IPS-NIHi7 (cell line): ENCODE measurements around the gene ZCCHC14.
A peak's percentile ranks its signal among the peaks of the same experiment; 100 is the strongest.
"Not testable (repeated sequence)": the region's sequence is repeated elsewhere in the genome, so short reads cannot be mapped to it uniquely, and the experiment has no call there.

Source experiments
- DNase-seq: peaks from one replicate; pipeline ENCODE4 v3.0.0; 2012; ENCODE audit warnings: mixed read lengths; ENCODE audit errors: extremely low spot score

ZCCHC14 gene

GRCh38 chr16:87477209-87477981, 15.4 kb downstream of the ZCCHC14 start:
- not testable (repeated sequence) for DNase-seq

DNA sequence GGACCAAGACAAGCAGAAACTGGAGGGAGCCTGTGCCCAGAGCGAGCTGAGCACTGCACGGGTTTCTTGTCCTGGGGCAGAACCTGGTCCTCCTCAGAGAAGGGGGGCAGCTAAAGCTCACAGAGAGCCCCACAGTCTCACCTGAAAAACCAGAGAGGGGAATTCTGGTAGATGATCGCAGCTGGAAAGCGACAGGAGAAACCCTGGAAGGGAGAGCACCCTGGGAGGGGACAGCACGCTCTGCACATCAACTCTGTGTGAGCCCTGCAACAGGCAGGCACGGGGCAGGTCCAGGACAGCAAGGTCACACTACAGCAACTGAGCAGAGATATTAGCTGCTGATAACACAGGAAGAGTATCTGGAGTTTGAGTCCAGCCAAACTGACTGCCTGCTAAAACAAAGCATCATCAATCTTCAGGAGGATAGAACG, 18.2 kb downstream of the ZCCHC14 start:
- no peak for DNase-seq

GRCh38 chr16:87474017-87474416, 18.8 kb downstream of the ZCCHC14 start:
- no peak for DNase-seq

- no peak for DNase-seq
Observed at GRCh38 chr16:87472935-87473334, 19.9 kb downstream of the ZCCHC14 start.

DNA sequence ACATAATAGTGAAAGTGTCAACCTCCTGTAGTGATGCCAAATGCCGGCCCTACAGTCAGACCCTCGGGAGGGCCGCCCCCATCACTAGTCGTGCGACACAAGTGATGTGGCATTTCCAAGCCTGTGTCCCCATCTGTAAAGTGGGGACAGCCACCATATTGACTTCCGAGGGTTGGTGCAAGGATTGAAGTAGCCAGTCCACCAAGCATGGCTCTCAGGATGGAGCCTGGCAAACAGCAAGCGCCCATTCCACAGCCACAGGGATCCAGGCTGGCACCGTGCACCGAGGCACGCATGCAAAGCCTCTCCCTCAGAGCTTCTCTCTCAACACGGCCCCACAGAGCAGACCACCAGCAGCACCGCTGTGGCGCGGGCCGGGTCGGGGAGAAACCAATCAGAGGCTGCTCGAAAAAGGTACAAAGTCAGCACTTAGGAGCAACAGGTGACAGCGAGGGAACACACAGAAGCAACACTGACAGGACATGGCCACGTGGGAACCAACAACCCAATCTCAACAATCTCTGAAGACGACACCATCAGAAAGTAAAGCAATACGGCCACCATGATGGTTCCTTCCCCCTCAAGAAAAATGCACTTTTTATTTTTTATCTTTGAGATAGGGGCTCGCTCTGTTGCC, 20.6 kb downstream of the ZCCHC14 start:
- DNase-seq = no peak

DNA sequence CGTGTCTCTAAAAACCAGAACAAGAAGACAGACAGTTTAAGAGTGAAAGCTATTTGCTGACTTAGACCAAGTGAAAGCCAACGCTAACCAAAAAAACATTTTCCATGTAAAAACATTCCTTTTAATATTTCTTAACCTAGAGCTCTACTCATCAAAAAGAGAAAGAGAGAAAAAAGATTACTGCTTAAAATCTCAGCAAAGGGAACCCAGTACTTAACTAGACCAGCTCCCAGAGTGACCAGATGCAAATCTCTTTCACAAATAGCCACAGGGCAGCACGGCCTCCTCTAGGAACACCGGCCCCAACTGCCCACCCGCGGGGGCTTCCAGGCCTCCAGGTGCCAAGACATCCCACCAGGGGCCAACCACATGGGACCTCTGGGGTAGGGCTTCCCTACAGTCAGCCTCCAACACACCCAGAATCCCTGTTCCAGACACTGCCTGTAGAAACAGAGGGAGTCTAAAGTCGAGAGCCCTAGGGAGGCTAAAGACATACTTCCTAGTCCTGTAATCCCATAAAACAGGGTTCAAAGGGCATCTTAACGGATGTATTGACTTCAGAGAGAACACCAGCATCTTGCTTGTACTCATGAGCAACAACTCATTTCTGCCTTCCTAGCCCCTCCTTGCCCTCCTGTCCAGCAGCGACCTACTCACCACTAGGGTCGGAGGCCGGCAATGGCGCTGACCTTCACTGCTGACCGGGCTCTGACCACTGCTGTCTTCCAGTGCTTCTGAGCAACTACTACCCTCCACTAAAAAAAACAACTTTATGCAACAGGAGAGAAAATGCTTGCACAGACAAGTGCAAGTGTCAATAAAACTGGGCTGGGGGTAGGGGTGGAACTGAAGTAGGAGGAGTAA, 21.3 kb downstream of the ZCCHC14 start:
- no peak for DNase-seq

DNA sequence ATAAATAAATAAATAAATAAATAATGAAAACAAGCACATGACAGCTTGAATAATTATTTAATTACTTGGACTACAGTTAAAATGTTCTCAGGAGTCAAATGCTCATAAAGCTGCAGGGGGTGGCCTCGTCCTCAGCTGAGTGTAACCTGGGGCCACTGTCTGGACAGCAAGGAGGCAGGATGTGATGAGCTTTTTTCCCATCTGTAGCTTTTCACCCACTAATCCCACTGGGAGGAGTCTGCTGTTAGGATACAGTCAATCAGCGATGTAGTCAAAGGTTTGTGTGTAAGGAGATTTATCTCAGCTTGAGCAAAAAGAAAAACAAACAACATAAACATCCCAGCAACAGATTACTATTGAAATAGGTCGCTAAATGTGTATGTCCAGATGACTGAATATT, 22.5 kb downstream of the ZCCHC14 start:
- no peak for DNase-seq

DNA sequence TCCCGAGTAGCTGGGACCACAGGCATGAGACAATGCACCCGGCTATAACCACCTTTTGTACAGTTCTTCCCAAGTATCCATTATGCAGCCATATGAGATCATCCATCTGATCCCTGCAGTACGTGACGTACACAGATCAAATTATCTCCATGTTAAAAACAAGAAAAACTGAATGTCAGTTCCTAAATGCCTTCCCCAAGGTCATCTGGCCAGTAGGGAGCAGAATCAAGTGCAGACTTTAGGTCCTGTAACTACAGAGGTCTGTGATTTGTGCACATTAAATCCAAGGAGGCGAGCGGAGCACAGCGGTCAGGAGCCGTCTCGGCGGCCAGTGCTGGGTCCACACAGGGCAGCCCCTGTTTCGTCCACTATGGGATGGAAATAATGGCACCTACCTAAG, 23.7 kb downstream of the ZCCHC14 start:
- no peak for DNase-seq

DNA sequence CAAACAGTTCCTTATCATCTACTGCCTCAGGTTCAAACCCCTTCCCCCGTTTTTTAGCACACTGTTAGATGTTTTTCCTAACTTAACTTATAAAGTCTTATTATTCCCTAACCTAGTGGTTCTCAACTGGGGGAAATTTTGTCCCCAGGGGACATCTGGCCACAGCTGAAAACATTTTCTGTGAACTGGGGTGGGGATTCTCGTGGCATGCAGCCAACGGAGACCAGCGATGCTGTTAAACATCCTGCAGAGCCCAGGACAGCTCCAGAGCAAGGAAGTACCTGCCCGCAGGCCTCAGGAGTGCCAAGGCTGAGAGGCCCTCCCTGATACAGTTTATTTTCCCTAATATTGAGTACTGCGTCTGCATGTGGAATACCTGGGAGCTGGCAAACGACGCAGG, 24.3 kb downstream of the ZCCHC14 start:
- no peak for DNase-seq

DNA sequence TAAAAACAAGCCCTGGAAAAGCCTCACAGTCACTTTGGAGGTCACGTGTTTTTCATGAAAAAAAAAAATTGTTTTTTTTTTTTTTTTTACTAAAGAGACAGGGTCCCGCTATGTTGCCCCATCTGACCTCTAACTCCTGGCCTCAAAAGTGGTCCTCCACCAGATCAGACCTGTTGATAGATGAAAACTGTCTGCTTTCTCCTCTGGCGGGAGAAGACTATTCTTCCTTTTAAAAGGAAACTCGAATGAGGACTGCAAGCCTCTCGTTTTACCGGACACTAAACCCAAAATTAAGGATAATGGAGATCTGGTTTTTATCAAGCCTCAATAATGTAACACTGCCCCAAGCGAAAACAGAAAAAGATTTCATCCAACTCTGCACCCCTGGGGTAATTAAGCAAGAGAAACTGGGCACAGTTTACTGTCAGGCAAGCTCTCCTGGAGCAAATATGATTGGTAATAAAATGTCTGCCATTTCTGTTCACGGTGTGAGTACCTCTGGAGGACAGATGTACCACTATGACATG, 25.8 kb downstream of the ZCCHC14 start:
- DNase-seq = no peak

DNA sequence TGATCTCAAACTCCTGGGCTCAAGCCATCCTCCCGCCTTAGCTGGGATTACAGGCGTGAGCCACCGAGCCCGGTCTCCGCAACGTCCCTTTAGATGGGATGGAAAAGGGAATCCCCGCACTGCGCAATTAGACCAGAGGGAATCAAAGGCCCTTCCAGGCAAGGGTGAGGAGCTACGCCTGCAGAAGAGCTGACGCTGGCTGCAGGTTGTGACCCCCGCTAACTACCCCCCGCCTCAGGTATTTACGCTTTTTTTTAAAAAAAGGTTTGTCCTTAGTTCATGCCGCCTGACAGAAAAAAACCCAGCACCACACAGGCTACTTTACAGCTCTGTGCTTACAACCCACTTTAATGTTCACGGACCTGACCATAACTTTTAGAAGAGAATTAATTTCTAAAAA, 26.9 kb downstream of the ZCCHC14 start:
- DNase-seq = no peak

- DNase-seq = no peak
Observed at GRCh38 chr16:87465306-87465705, 27.5 kb downstream of the ZCCHC14 start.

DNA sequence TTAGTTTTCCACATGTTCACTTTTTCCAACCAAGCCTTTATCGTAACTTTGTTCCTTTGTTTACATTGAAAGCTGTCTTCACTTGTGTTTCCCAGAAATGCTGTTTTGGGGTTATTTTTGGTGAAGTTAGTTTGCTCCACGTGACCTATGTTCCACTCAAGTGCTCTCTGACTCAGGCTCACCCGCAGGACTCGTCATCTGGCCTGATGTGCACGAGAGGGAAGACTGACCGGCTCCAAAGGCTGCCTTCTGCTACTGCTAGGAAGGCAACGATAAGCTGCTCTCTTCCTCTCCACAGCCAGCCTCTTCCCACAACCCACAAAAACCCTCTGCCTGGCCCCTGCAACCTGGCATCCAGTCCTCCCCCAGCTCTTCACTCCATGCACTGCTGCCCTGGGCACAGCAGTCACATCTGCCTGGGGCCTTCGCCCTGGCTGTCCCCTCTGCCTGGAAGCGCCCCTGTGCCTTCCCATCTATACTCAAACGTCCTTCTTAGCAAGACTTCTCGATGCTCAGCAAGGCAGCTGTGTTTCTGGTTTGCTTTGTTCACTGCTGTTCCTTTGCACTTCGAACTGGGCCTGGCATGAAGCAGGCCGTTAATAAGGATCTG, 28.0 kb downstream of the ZCCHC14 start:
- no peak for DNase-seq

- DNase-seq = no peak
Observed at GRCh38 chr16:87463722-87464690, 28.8 kb downstream of the ZCCHC14 start.

GRCh38 chr16:87461466-87461991, 31.3 kb downstream of the ZCCHC14 start:
- DNase-seq = peak; percentile 98

DNA sequence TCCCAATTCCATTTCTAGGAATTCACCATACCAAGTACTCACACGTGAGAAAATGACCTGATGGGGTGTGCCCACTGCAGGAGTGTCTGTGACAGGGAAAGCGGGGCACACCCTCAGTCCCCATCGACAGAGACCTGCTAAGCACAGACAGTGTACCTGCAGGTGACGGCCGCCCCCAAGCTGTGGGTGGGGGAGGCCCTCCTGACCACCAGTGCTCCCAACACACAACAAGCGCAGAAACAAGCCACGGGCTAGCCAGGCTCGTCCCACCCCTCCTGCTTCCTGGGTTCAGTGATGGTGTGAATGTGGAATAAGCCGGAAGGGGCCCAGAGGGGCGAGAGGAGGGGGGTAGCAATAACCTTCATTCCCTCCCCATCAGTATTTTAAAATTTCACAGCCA, 31.9 kb downstream of the ZCCHC14 start:
- DNase-seq = no peak

DNA sequence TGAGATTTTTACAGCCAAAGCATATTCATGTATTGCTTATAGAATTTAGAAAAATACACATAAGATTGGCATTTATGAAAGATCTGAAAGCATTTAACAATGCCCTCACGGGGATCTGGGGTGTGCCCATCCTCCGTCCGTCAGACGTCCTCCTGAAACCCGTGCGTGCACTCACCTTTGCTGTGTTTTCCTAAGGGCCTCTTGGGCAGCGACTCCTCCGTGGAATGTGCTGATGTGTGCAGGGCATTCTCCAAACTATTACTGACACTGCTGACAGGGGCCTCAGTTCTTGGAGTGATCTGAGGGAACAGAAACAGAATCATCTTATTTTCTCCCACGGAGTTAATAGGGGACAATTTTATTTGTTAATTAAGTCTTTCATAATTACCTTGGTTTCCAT, 33.0 kb downstream of the ZCCHC14 start:
- no peak for DNase-seq

GRCh38 chr16:87459027-87459426, 33.8 kb downstream of the ZCCHC14 start:
- no peak for DNase-seq

GRCh38 chr16:87458424-87458915, 34.4 kb downstream of the ZCCHC14 start:
- no peak for DNase-seq
